Fibroblast of lung (primary cell): ENCODE data around the gene ZMYM4. TPM values are rescaled to one million over a fixed set of nuclear protein-coding genes. Genes with fewer than 3 reads are reported as not detected.
A peak's percentile ranks its signal among the peaks of the same experiment; 100 is the strongest.

ENCODE experiments used
- DNase-seq, 2 donors: peaks; one replicate each; pipeline versions ENCODE4 v3.0.0 to v3.0.0-alpha.2; 2010; ENCODE audit warnings: low read depth in 2 of 2
- H2AFZ ChIP-seq: 2 replicates; pipeline ENCODE4 v1.5.1; 2012; ENCODE audit warnings: low read length, control low read depth, inconsistent platforms
- H3K27ac ChIP-seq: 2 replicates; pipeline ENCODE4 v1.5.1; 2011; ENCODE audit warnings: low read length, control low read depth; ENCODE audit not compliant: insufficient read depth
- H3K27me3 ChIP-seq: 2 replicates; pipeline ENCODE4 v1.5.1; 2011; ENCODE audit warnings: mild to moderate bottlenecking, low read length; ENCODE audit not compliant: control insufficient read depth, insufficient read depth
- H3K36me3 ChIP-seq: 2 replicates; pipeline ENCODE4 v1.5.1; 2011; ENCODE audit warnings: low read length; ENCODE audit not compliant: control insufficient read depth, insufficient read depth
- H3K4me1 ChIP-seq: 2 replicates; pipeline ENCODE4 v1.5.1; 2011; ENCODE audit warnings: low read length; ENCODE audit not compliant: control insufficient read depth, insufficient read depth; ENCODE audit errors: extremely low read depth
- H3K4me2 ChIP-seq: 2 replicates; pipeline ENCODE4 v1.5.1; 2011; ENCODE audit warnings: low read length, control low read depth; ENCODE audit not compliant: insufficient read depth; ENCODE audit errors: extremely low read depth
- H3K4me3 ChIP-seq, 4 experiments: fragments of 200-600 bp in 1 of 4; sonication (generic) in 1 of 4; replicated peaks in 1 of 4; 2 replicates each; pipeline ENCODE4 v1.5.1; 2011 to 2016; ENCODE audit warnings: low read length in 4 of 4, low read depth in 3 of 4, mild to moderate bottlenecking in 3 of 4, control low read depth in 2 of 4, inconsistent platforms in 1 of 4, mixed read lengths in 1 of 4; ENCODE audit not compliant: insufficient read depth in 1 of 4; ENCODE audit errors: control extremely low read depth in 1 of 4
- H3K79me2 ChIP-seq: 2 replicates; pipeline ENCODE4 v1.5.1; 2012; ENCODE audit warnings: mild to moderate bottlenecking, low read length, inconsistent platforms; ENCODE audit not compliant: control insufficient read depth, insufficient read depth
- H3K9ac ChIP-seq: 2 replicates; pipeline ENCODE4 v1.5.1; 2011; ENCODE audit warnings: mild to moderate bottlenecking, low read length, control low read depth; ENCODE audit not compliant: insufficient read depth
- H3K9me3 ChIP-seq: 2 replicates; pipeline ENCODE4 v1.5.1; 2012; ENCODE audit warnings: low read depth, low read length; ENCODE audit not compliant: control insufficient read depth, insufficient read depth
- H4K20me1 ChIP-seq: 2 replicates; pipeline ENCODE4 v1.5.1; 2011; ENCODE audit warnings: low read length; ENCODE audit not compliant: control insufficient read depth, insufficient read depth; ENCODE audit errors: extremely low read depth
- EZH2 ChIP-seq: IDR thresholded peaks from 2 replicates; pipeline ENCODE4 v1.5.1; 2012; ENCODE audit warnings: low read length, control low read depth, mild to moderate bottlenecking; ENCODE audit errors: missing control alignments
- polyA plus RNA-seq, 2 donors: library from polyadenylated mRNA; depleted of rRNA in 1 of 2; stranded (reverse) in 1 of 2; unstranded in 1 of 2; fragments of >200 nt; gene quantifications; 2 replicates each; pipeline ENCODE4 v1.2.1, GENCODE V29; 2011 to 2012; ENCODE audit warnings: missing spikeins in 1 of 2
- total RNA-seq: library from RNA; depleted of rRNA; stranded (reverse); fragments of >200 nt; gene quantifications from 2 replicates; pipeline ENCODE4 v1.2.1, GENCODE V29; 2014
- TF ChIP-seq, protein P1 (sequence below), 2 donors: IDR thresholded peaks in 1 of 2; conservative IDR thresholded peaks in 1 of 2; 1 replicate in 1 of 2; 2 replicates in 1 of 2; pipeline ENCODE4 v1.5.1; 2011 to 2012; ENCODE audit warnings: low read length in 2 of 2, control low read depth in 1 of 2, inconsistent platforms in 1 of 2, low read depth in 1 of 2, mild to moderate bottlenecking in 1 of 2

Gene ZMYM4
- total and polyA plus RNA-seq, 2 donors (not counting 1 experiment from before 2014, with no cell fraction given), result 40.5 to 54.1 TPM

DNA sequence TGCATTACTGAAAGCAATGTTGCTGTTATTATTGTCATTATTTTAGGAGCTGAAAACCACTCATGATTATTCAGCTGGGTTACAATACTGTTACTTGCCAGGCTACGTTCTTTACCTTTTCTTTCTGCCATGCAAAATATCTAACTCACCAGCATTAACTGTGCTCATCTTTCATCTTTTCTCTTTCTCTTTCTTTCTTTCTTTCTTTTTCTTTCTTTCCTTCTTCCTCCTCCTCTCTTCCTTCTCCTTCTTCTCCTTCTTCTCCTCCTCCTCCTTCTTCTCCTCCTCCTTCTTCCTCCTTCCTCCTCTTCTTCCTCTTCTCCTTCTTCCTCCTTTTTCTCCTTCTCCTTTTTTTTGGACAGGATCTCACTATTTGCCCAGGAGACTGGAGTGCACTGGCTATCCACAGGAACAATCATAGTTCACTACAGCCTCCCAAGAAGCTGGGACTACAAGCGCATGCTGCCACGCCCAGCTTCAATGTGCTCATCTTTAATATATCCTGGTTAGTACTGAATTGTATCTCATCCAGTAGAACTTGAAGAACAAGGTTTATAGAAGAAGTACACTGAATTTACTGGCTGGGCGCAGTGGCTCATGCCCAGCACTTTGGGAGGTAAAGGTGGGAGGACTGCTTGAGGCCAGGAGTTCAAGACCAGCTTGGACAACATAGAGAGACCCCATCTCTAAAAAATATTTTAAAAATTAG, 6.9 kb upstream of the ZMYM4 start:
- Histone ChIP-seq H3K79me2 (no peaks in the 10 kb centered on the region), H2AFZ (no peak overlapping the region), H3K4me1 (no peaks in the 10 kb centered on the region), H3K4me2 (no peak overlapping the region), H3K9me3 (no peaks in the 10 kb centered on the region), H4K20me1 (no peaks in the 10 kb centered on the region), H3K4me3 (no peak overlapping the region), H3K9ac (no peak overlapping the region), H3K27ac (no peak overlapping the region), H3K27me3 (no peaks in the 10 kb centered on the region), H3K36me3 (no peaks in the 10 kb centered on the region)
- DNase-seq, result no peak
- TF ChIP-seq EZH2, result no peak
- TF ChIP-seq, protein P1, sequence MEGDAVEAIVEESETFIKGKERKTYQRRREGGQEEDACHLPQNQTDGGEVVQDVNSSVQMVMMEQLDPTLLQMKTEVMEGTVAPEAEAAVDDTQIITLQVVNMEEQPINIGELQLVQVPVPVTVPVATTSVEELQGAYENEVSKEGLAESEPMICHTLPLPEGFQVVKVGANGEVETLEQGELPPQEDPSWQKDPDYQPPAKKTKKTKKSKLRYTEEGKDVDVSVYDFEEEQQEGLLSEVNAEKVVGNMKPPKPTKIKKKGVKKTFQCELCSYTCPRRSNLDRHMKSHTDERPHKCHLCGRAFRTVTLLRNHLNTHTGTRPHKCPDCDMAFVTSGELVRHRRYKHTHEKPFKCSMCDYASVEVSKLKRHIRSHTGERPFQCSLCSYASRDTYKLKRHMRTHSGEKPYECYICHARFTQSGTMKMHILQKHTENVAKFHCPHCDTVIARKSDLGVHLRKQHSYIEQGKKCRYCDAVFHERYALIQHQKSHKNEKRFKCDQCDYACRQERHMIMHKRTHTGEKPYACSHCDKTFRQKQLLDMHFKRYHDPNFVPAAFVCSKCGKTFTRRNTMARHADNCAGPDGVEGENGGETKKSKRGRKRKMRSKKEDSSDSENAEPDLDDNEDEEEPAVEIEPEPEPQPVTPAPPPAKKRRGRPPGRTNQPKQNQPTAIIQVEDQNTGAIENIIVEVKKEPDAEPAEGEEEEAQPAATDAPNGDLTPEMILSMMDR (conservative IDR thresholded peaks at IDR 0.05 in 1 of 2, IDR thresholded peaks at IDR 0.05 in 1 of 2; ENCODE audit: low read depth in 1 of 2, low read length in 2 of 2), result no peak

- Histone ChIP-seq H3K4me1 (no peaks in the 10 kb centered on the region), H3K36me3 (no peaks in the 10 kb centered on the region), H3K9me3 (no peaks in the 10 kb centered on the region), H3K4me2 (no peak overlapping the region), H3K79me2 (peaks cover 3% of the 10 kb centered on the region), H4K20me1 (no peaks in the 10 kb centered on the region), H3K9ac (no peak overlapping the region), H3K27me3 (no peaks in the 10 kb centered on the region), H3K27ac (no peak overlapping the region), H3K4me3 (no peak overlapping the region), H2AFZ (no peak overlapping the region)
- DNase-seq, result no peak
- no peak for TF ChIP-seq EZH2
- TF ChIP-seq, protein P1 (conservative IDR thresholded peaks at IDR 0.05 in 1 of 2, IDR thresholded peaks at IDR 0.05 in 1 of 2; ENCODE audit: low read depth in 1 of 2, low read length in 2 of 2), result no peak
Observed at GRCh38 chr1:35264035-35264434, 4.5 kb upstream of the ZMYM4 start.

DNA sequence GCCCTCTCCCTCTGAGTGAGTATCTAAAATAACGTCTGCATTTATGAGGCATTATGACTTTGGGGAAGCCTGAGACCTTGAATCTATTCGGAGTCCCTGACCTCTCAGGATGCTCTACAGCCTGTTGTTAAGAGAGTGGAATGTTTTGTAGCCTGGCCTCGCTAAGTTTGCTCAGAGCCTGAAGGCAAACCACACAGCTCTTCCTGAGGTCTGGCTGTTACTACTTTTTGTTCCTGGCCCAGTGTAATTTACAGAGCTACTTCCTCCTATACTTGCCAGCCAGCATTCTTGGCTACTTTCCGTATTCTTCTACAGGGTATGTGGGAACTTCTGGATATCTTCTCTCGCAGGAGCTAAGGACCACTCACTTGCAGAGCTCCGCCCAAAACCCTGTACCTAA, 3.6 kb upstream of the ZMYM4 start:
- Histone ChIP-seq H3K36me3 (no peaks in the 10 kb centered on the region), H3K9me3 (no peaks in the 10 kb centered on the region), H3K4me1 (no peaks in the 10 kb centered on the region), H4K20me1 (no peaks in the 10 kb centered on the region), H3K79me2 (peaks cover 11% of the 10 kb centered on the region), H3K27me3 (no peaks in the 10 kb centered on the region), H3K27ac (no peak overlapping the region), H3K4me3 (no peak overlapping the region), H2AFZ (peak overlapping the region; percentile 80), H3K4me2 (peak overlapping the region; percentile 5), H3K9ac (no peak overlapping the region)
- TF ChIP-seq, protein P1 (conservative IDR thresholded peaks at IDR 0.05 in 1 of 2, IDR thresholded peaks at IDR 0.05 in 1 of 2; ENCODE audit: low read depth in 1 of 2, low read length in 2 of 2), result no peak
- no peak for TF ChIP-seq EZH2
- DNase-seq, result peak; percentile 11 to 61
